ENCODE data around the gene ODF2. TPM values are rescaled to one million over a fixed set of nuclear protein-coding genes. Genes with fewer than 3 reads are reported as not detected.
A peak's percentile ranks its signal among the peaks of the same experiment; 100 is the strongest.
"Not testable (repeated sequence)": the region's sequence is repeated elsewhere in the genome, so short reads cannot be mapped to it uniquely, and the experiment has no call there.

Gene ODF2
- total RNA-seq, 1 donor from 2014 or later: 17.6 TPM

GRCh38 chr9:128411364-128412119 is 44.3 kb upstream of the ODF2 start:
- FAIRE-seq: no peak
- no peak overlapping the region for H3K4me3 ChIP-seq (ENCODE audit: low read depth, low read length)
- peaks cover 6% of the 10 kb centered on the region for H3K27me3 ChIP-seq (ENCODE audit: control insufficient read depth, insufficient read depth, low read length)
- no peak for DNase-seq (ENCODE audit: low read depth)
- TF ChIP-seq CTCF (IDR thresholded peaks at IDR 0.05; ENCODE audit: insufficient read depth, low read length, severe bottlenecking): no peak
- no peaks in the 10 kb centered on the region for H3K36me3 ChIP-seq (ENCODE audit: control insufficient read depth, insufficient read depth, low read length)

- peak; percentile 67 for TF ChIP-seq CTCF (IDR thresholded peaks at IDR 0.05; ENCODE audit: insufficient read depth, low read length, severe bottlenecking)
- DNase-seq (ENCODE audit: low read depth) (peak; percentile 29), FAIRE-seq (no peak)
- Histone ChIP-seq H3K4me3 (ENCODE audit: low read depth, low read length) (no peak overlapping the region), H3K27me3 (ENCODE audit: control insufficient read depth, insufficient read depth, low read length) (peaks cover 6% of the 10 kb centered on the region), H3K36me3 (ENCODE audit: control insufficient read depth, insufficient read depth, low read length) (no peaks in the 10 kb centered on the region)
These were observed 43.6 kb upstream of the ODF2 start for GRCh38 chr9:128412120-128412790.

- not testable (repeated sequence) for H3K36me3 ChIP-seq (ENCODE audit: control insufficient read depth, insufficient read depth, low read length); FAIRE-seq; DNase-seq (ENCODE audit: low read depth); H3K27me3 ChIP-seq (ENCODE audit: control insufficient read depth, insufficient read depth, low read length); H3K4me3 ChIP-seq (ENCODE audit: low read depth, low read length)
These were observed 42.1 kb upstream of the ODF2 start for GRCh38 chr9:128413728-128414127.

GRCh38 chr9:128414461-128414860 is 41.3 kb upstream of the ODF2 start:
- DNase-seq (ENCODE audit: low read depth) (no peak), FAIRE-seq (no peak)
- no peaks in the 10 kb centered on the region for H3K36me3 ChIP-seq (ENCODE audit: control insufficient read depth, insufficient read depth, low read length)
- no peak overlapping the region for H3K4me3 ChIP-seq (ENCODE audit: low read depth, low read length)
- H3K27me3 ChIP-seq (ENCODE audit: control insufficient read depth, insufficient read depth, low read length): no peaks in the 10 kb centered on the region
- TF ChIP-seq CTCF (IDR thresholded peaks at IDR 0.05; ENCODE audit: insufficient read depth, low read length, severe bottlenecking): peak; percentile 4

GRCh38 chr9:128415281-128415680 is 40.5 kb upstream of the ODF2 start:
- no peak for DNase-seq (ENCODE audit: low read depth)
- TF ChIP-seq CTCF (IDR thresholded peaks at IDR 0.05; ENCODE audit: insufficient read depth, low read length, severe bottlenecking): no peak
- no peak for FAIRE-seq
- H3K27me3 ChIP-seq (ENCODE audit: control insufficient read depth, insufficient read depth, low read length): no peaks in the 10 kb centered on the region
- no peak overlapping the region for H3K4me3 ChIP-seq (ENCODE audit: low read depth, low read length)
- H3K36me3 ChIP-seq (ENCODE audit: control insufficient read depth, insufficient read depth, low read length): no peaks in the 10 kb centered on the region

- no peaks in the 10 kb centered on the region for H3K27me3 ChIP-seq (ENCODE audit: control insufficient read depth, insufficient read depth, low read length)
- H3K36me3 ChIP-seq (ENCODE audit: control insufficient read depth, insufficient read depth, low read length): no peaks in the 10 kb centered on the region
- FAIRE-seq (no peak), DNase-seq (ENCODE audit: low read depth) (peak; percentile 66)
- TF ChIP-seq CTCF (IDR thresholded peaks at IDR 0.05; ENCODE audit: insufficient read depth, low read length, severe bottlenecking): no peak
- H3K4me3 ChIP-seq (ENCODE audit: low read depth, low read length): no peak overlapping the region
These were observed 39.8 kb upstream of the ODF2 start for GRCh38 chr9:128416014-128416413.
